Endothelial cell of umbilical vein (primary cell): ENCODE measurements around the gene COX7B2. TPM values are rescaled to one million over a fixed set of nuclear protein-coding genes. Genes with fewer than 3 reads are reported as not detected.

Experiments used
- BruUV-seq: library from RNA; stranded (reverse); fragments of 400-500 nt; replicated peaks from 2 replicates; lab custom pipeline; 2021; lab: Mats Ljungman, UMichigan
- CTCF ChIA-PET: fragments of 300-600, 350-600 bp; sonication (Branson Sonifier 250); formaldehyde crosslinking; loops from one replicate; lab custom pipeline; 2021; ENCODE audit warnings: antibody characterized with exemption, inconsistent platforms; lab: Charles Lee
- POLR2A ChIA-PET: fragments of 300-600, 350-600 bp; sonication (Branson Sonifier 250); formaldehyde crosslinking; loops from one replicate; lab custom pipeline; 2021; ENCODE audit warnings: antibody characterized with exemption, inconsistent platforms; lab: Charles Lee
- DNase-seq: peaks from one replicate; pipeline ENCODE4 v3.0.0-alpha.2; 2011; ENCODE audit warnings: low read depth, low spot score
- FAIRE-seq: peaks from 2 replicates; lab custom pipeline; 2011; peaks lifted over from hg19 to GRCh38; lab: Jason Lieb, UNC
- H2AFZ ChIP-seq: 2 replicates; pipeline ENCODE4 v1.6.0; 2012; ENCODE audit warnings: low read depth, low read length, control low read depth, inconsistent platforms
- H3K27ac ChIP-seq: 2 replicates; pipeline ENCODE4 v1.5.1; 2011; ENCODE audit warnings: low read depth, mild to moderate bottlenecking, control low read depth, low read length, moderate library complexity; ENCODE audit not compliant: insufficient read depth
- H3K27me3 ChIP-seq, 2 experiments: 2 replicates each; pipeline versions ENCODE4 v1.6.0 to v1.6.1; 2011; ENCODE audit warnings: low read length in 2 of 2, mixed read lengths in 1 of 2; ENCODE audit not compliant: control insufficient read depth in 2 of 2, insufficient read depth in 2 of 2
- H3K36me3 ChIP-seq, 2 experiments: 2 replicates in 1 of 2; 3 replicates in 1 of 2; pipeline ENCODE4 v1.5.1; 2011; ENCODE audit warnings: low read length in 2 of 2, mild to moderate bottlenecking in 1 of 2, moderate library complexity in 1 of 2; ENCODE audit not compliant: control insufficient read depth in 2 of 2, insufficient read depth in 2 of 2; ENCODE audit errors: extremely low read depth in 1 of 2
- H3K4me1 ChIP-seq: 3 replicates; pipeline ENCODE4 v1.5.1; 2011; ENCODE audit warnings: mild to moderate bottlenecking, low read length; ENCODE audit not compliant: control insufficient read depth, insufficient read depth; ENCODE audit errors: extremely low read depth
- H3K4me2 ChIP-seq: 2 replicates; pipeline ENCODE4 v1.6.1; 2011; ENCODE audit warnings: low read length, control low read depth, mixed read lengths; ENCODE audit not compliant: insufficient read depth
- H3K4me3 ChIP-seq, 3 experiments: fragments of 200-600 bp in 1 of 3; sonication (generic), shearing (Covaris generic) in 1 of 3; replicated peaks in 1 of 3; 2 replicates each; pipeline ENCODE4 v1.5.1; 2011 to 2016; ENCODE audit warnings: control low read depth in 3 of 3, low read length in 3 of 3, mild to moderate bottlenecking in 2 of 3, inconsistent platforms in 1 of 3, low read depth in 1 of 3, moderate library complexity in 1 of 3; ENCODE audit not compliant: insufficient read depth in 1 of 3
- H3K79me2 ChIP-seq: 2 replicates; pipeline ENCODE4 v1.6.0; 2012; ENCODE audit warnings: low read length, inconsistent platforms; ENCODE audit not compliant: control insufficient read depth, insufficient read depth
- H3K9ac ChIP-seq: replicated peaks from 2 replicates; pipeline ENCODE3; 2011; ENCODE audit warnings: low read length, control low read depth; ENCODE audit not compliant: insufficient read depth; ENCODE audit errors: extremely low read depth
- H3K9me1 ChIP-seq: replicated peaks from 3 replicates; pipeline ENCODE4 v1.6.0; 2011; ENCODE audit warnings: mild to moderate bottlenecking, low read length; ENCODE audit not compliant: control insufficient read depth, insufficient read depth; ENCODE audit errors: extremely low read depth
- H3K9me3 ChIP-seq: replicated peaks from 2 replicates; pipeline ENCODE4 v1.5.1; 2012; ENCODE audit warnings: low read length, inconsistent platforms; ENCODE audit not compliant: control insufficient read depth, insufficient read depth
- H4K20me1 ChIP-seq: replicated peaks from 2 replicates; pipeline ENCODE3; 2011; ENCODE audit warnings: mild to moderate bottlenecking, low read length; ENCODE audit not compliant: control insufficient read depth, insufficient read depth; ENCODE audit errors: extremely low read depth
- EZH2 ChIP-seq: IDR thresholded peaks from 2 replicates; pipeline ENCODE4 v1.6.1; 2012; ENCODE audit warnings: borderline replicate concordance, low read depth, mild to moderate bottlenecking, moderate library complexity, low read length, inconsistent platforms; ENCODE audit not compliant: severe bottlenecking
- FOS ChIP-seq: IDR thresholded peaks from 2 replicates; pipeline ENCODE4 v1.6.1; 2011; ENCODE audit warnings: mild to moderate bottlenecking, low read length, moderate library complexity, borderline replicate concordance; ENCODE audit not compliant: insufficient read depth
- GATA2 ChIP-seq: IDR thresholded peaks from 2 replicates; pipeline ENCODE4 v1.7.0; 2011; ENCODE audit warnings: low read depth, mild to moderate bottlenecking, moderate library complexity, mixed read lengths, low read length; ENCODE audit not compliant: insufficient read length, insufficient read depth
- JUN ChIP-seq: IDR thresholded peaks from 2 replicates; pipeline ENCODE4 v1.6.1; 2011; ENCODE audit warnings: borderline replicate concordance, low read depth; ENCODE audit not compliant: insufficient read length, insufficient read depth
- MYC ChIP-seq: IDR thresholded peaks from one replicate; pipeline ENCODE4 v1.6.1; 2011; ENCODE audit warnings: mild to moderate bottlenecking, low read depth, low read length
- POLR2A ChIP-seq: IDR thresholded peaks from 2 replicates; pipeline ENCODE4 v1.6.1; 2012; ENCODE audit warnings: low read depth, mild to moderate bottlenecking, control low read depth, low read length
- POLR2AphosphoS5 ChIP-seq: IDR thresholded peaks from 2 replicates; pipeline ENCODE4 v1.6.1; 2012; ENCODE audit warnings: low read depth, mild to moderate bottlenecking, control low read depth, low read length, moderate library complexity; ENCODE audit not compliant: insufficient read depth
- dilution Hi-C: fragments of 300-500 bp; cut with MboI; formaldehyde crosslinking; loops from one replicate; pipeline ENCODE4 v1.15.0; 2019; ENCODE audit warnings: low sequenced_read_pairs; ENCODE audit not compliant: extremely low pct_ligation_motif_present
- intact Hi-C: fragments of 100-400 bp; cut with micrococcal nuclease; formaldehyde crosslinking; loops from one replicate; pipeline ENCODE4 v1.10.0; 2022
- polyA plus RNA-seq, 4 experiments: library from polyadenylated mRNA; depleted of rRNA in 3 of 4; stranded (reverse) in 3 of 4; unstranded in 1 of 4; fragments of >200 nt; gene quantifications; 2 replicates each; pipeline versions ENCODE4 v1.2.1 to v1.2.3, GENCODE V29; 2011 to 2012; ENCODE audit warnings: missing spikeins in 1 of 4
- total RNA-seq: library from RNA; stranded (reverse); gene quantifications from 2 replicates; pipeline ENCODE4 v1.2.3, GENCODE V29; 2021
- TF ChIP-seq, protein P1 (sequence below): IDR thresholded peaks from 2 replicates; pipeline ENCODE4 v1.6.1; 2011; ENCODE audit not compliant: insufficient read depth, insufficient read length

The COX7B2 gene
- total and polyA plus RNA-seq, 2 donors (not counting 3 experiments of a cell fraction or from before 2014, with no cell fraction given) = not detected

DNA sequence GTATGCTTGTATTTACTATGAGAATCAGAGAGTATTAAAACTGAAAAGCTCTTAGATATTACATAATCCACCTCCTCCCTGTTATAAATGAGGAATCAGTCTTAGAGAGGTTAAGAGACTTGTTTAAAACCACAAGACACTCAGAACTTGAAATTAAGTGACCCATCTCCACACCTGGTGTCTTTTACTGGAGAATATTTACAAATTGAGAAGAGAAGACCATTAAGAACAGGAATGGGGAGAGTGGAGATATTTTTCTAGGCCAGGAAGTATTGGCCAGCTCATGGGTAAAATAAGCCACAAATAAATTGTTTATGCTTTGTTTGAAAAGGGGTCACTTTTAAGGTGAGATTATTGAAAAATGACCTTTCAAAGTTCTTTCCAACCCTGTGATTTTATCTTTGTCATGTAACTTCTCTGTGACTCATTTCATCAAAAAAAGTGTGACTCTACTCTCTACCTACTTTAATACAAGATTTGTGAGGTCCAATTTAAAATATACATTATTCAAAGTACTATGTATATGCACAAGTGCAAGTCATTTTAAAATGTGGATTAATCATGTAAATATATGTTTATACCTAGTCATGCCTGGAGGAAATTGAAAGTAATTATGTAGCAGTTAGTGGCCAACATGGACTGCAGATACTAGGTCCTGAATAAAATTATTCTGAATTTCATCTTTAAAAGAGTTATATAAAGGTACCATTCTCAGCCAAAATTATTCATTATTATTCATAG is 15.9 kb upstream of the COX7B2 start:
- CTCF ChIA-PET = no interaction called here
- intact Hi-C loops = no loop called here
- H3K4me1 ChIP-seq = no peaks in the 10 kb centered on the region
- POLR2A ChIA-PET = no interaction called here
- H3K36me3 ChIP-seq = no peaks in the 10 kb centered on the region
- H3K4me2 ChIP-seq = no peak overlapping the region
- FAIRE-seq (no peak), DNase-seq (no peak)
- H3K79me2 ChIP-seq = no peaks in the 10 kb centered on the region
- H2AFZ ChIP-seq = no peak overlapping the region
- no peaks in the 10 kb centered on the region for H4K20me1 ChIP-seq
- no peak overlapping the region for H3K4me3 ChIP-seq
- H3K9ac ChIP-seq = no peak overlapping the region
- peaks cover 0 to 5% of the 10 kb centered on the region in 2 experiments for H3K27me3 ChIP-seq
- TF ChIP-seq, protein P1, sequence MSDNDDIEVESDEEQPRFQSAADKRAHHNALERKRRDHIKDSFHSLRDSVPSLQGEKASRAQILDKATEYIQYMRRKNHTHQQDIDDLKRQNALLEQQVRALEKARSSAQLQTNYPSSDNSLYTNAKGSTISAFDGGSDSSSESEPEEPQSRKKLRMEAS = no peak
- TF ChIP-seq EZH2 (no peak), POLR2AphosphoS5 (no peak), FOS (no peak), MYC (no peak), POLR2A (no peak), JUN (no peak), GATA2 (no peak)
- no peaks in the 10 kb centered on the region for H3K9me3 ChIP-seq
- BruUV-seq = no TSS peak
- H3K27ac ChIP-seq = no peak overlapping the region
- dilution Hi-C loops = no loop called here
- H3K9me1 ChIP-seq = no peaks in the 10 kb centered on the region
